OCI-LY1 (cell line): ENCODE results near the gene IGSF9B.

Experiments used
- EZH2 ChIP-seq: fragments of 200-600 bp; sonication (generic), shearing (Covaris generic); IDR thresholded peaks from 2 replicates; pipeline ENCODE4 v1.8.0; 2017; ENCODE audit warnings: borderline replicate concordance, mixed run types, mild to moderate bottlenecking, antibody characterized with exemption, low read length, moderate library complexity, mixed read lengths
- TF ChIP-seq, protein P1 (sequence below): fragments of 200-600 bp; sonication (generic), shearing (Covaris generic); IDR thresholded peaks from 2 replicates; pipeline ENCODE4 v1.5.1; 2017; ENCODE audit warnings: mild to moderate bottlenecking, antibody characterized with exemption, low read length, moderate library complexity, mixed read lengths

- TF ChIP-seq, protein P1, sequence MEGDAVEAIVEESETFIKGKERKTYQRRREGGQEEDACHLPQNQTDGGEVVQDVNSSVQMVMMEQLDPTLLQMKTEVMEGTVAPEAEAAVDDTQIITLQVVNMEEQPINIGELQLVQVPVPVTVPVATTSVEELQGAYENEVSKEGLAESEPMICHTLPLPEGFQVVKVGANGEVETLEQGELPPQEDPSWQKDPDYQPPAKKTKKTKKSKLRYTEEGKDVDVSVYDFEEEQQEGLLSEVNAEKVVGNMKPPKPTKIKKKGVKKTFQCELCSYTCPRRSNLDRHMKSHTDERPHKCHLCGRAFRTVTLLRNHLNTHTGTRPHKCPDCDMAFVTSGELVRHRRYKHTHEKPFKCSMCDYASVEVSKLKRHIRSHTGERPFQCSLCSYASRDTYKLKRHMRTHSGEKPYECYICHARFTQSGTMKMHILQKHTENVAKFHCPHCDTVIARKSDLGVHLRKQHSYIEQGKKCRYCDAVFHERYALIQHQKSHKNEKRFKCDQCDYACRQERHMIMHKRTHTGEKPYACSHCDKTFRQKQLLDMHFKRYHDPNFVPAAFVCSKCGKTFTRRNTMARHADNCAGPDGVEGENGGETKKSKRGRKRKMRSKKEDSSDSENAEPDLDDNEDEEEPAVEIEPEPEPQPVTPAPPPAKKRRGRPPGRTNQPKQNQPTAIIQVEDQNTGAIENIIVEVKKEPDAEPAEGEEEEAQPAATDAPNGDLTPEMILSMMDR: peak; percentile 15; the same call in 1 of the 2 replicates
- no peak for TF ChIP-seq EZH2
Observed at GRCh38 chr11:133930767-133931448, 25.9 kb downstream of the IGSF9B start.
